ENCODE data around the gene ANKRD26. TPM values are rescaled to one million over a fixed set of nuclear protein-coding genes. Genes with fewer than 3 reads are reported as not detected.

Gene ANKRD26
- total RNA-seq, 1 donor from 2014 or later = 6.7 TPM

GRCh38 chr10:27041196-27041595 lies 59.1 kb downstream of the ANKRD26 start:
- no peak for TF ChIP-seq CTCF (IDR thresholded peaks at IDR 0.05)
- DNase-seq (no peak), ATAC-seq (no peak)
- Histone ChIP-seq H3K27me3 (no peaks in the 10 kb centered on the region), H3K27ac (no peak overlapping the region), H3K36me3 (peaks cover 39% of the 10 kb centered on the region), H3K4me3 (no peak overlapping the region), H3K4me1 (no peaks in the 10 kb centered on the region), H3K9me3 (no peaks in the 10 kb centered on the region)
- intact Hi-C loops (cut with DNase I) = no loop called here

GRCh38 chr10:27038168-27038567 lies 62.1 kb downstream of the ANKRD26 start:
- peaks cover 34% of the 10 kb centered on the region for H3K36me3 ChIP-seq
- no peak for TF ChIP-seq CTCF (IDR thresholded peaks at IDR 0.05)
- H3K9me3 ChIP-seq = no peaks in the 10 kb centered on the region
- ATAC-seq (no peak), DNase-seq (no peak)
- no peak overlapping the region for H3K27ac ChIP-seq
- H3K4me3 ChIP-seq = no peak overlapping the region
- intact Hi-C loops (cut with DNase I) = no loop called here
- no peaks in the 10 kb centered on the region for H3K27me3 ChIP-seq
- H3K4me1 ChIP-seq = no peaks in the 10 kb centered on the region

GRCh38 chr10:27035163-27035562 lies 65.1 kb downstream of the ANKRD26 start:
- DNase-seq (no peak), ATAC-seq (no peak)
- Histone ChIP-seq H3K27me3 (no peaks in the 10 kb centered on the region), H3K27ac (no peak overlapping the region), H3K9me3 (no peaks in the 10 kb centered on the region), H3K36me3 (peaks cover 38% of the 10 kb centered on the region), H3K4me3 (no peak overlapping the region), H3K4me1 (no peaks in the 10 kb centered on the region)
- no peak for TF ChIP-seq CTCF (IDR thresholded peaks at IDR 0.05)
- intact Hi-C loops (cut with DNase I) = no loop called here

- DNase-seq (no peak), ATAC-seq (no peak)
- H3K4me3 ChIP-seq = no peak overlapping the region
- H3K36me3 ChIP-seq = peaks cover 35% of the 10 kb centered on the region
- no peak for TF ChIP-seq CTCF (IDR thresholded peaks at IDR 0.05)
- H3K9me3 ChIP-seq = no peaks in the 10 kb centered on the region
- intact Hi-C loops (cut with DNase I) = no loop called here
- no peaks in the 10 kb centered on the region for H3K4me1 ChIP-seq
- H3K27me3 ChIP-seq = no peaks in the 10 kb centered on the region
- H3K27ac ChIP-seq = no peak overlapping the region
These were observed 70.2 kb downstream of the ANKRD26 start for GRCh38 chr10:27030060-27030459.

- no peaks in the 10 kb centered on the region for H3K4me1 ChIP-seq
- DNase-seq (no peak), ATAC-seq (no peak)
- peaks cover 11% of the 10 kb centered on the region for H3K36me3 ChIP-seq
- H3K9me3 ChIP-seq = no peaks in the 10 kb centered on the region
- intact Hi-C loops (cut with DNase I) = no loop called here
- H3K27ac ChIP-seq = no peak overlapping the region
- H3K27me3 ChIP-seq = no peaks in the 10 kb centered on the region
- no peak overlapping the region for H3K4me3 ChIP-seq
- TF ChIP-seq CTCF (IDR thresholded peaks at IDR 0.05) = no peak
These were observed 78.2 kb downstream of the ANKRD26 start for GRCh38 chr10:27022048-27022447.

GRCh38 chr10:27020243-27020642 lies 80.1 kb downstream of the ANKRD26 start:
- H3K27ac ChIP-seq = no peak overlapping the region
- no peaks in the 10 kb centered on the region for H3K27me3 ChIP-seq
- DNase-seq (no peak), ATAC-seq (no peak)
- TF ChIP-seq CTCF (IDR thresholded peaks at IDR 0.05) = no peak
- intact Hi-C loops (cut with DNase I) = no loop called here
- peaks cover 7% of the 10 kb centered on the region for H3K36me3 ChIP-seq
- no peak overlapping the region for H3K4me3 ChIP-seq
- no peaks in the 10 kb centered on the region for H3K4me1 ChIP-seq
- no peaks in the 10 kb centered on the region for H3K9me3 ChIP-seq
